NCI-H526 treated with DMSO at 0.1 percent for 48 hours (cell line): ENCODE results near the gene KASH5.
"Not testable (repeated sequence)": the region's sequence is repeated elsewhere in the genome, so short reads cannot be mapped to it uniquely, and the experiment has no call there.

Source experiments
- DNase-seq: peaks from one replicate; lab custom pipeline; 2025; lab: John Stamatoyannopoulos, UW

The KASH5 gene

DNA sequence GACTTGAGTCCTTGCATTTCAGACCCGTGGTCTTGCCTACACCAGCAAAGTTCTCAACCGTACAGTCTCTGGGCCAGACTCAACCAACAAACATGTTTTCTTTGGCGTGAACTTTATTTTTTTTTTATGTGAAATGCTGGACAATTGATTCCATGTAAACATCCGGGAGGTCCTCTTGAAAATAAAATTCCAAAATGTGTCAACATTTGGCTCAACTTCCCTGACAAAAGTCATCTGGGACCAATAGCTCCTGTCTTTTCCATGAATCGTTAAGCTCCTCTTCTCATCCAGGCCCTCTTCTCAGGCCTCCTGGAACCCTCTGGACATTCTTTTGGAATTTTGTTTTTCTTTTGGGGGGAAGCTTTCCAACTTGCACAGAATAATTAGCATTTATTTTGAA lies 67.7 kb downstream of the KASH5 start:
- no peak for DNase-seq

- DNase-seq, result no peak
Measured at GRCh38 chr19:49456326-49456725, 68.3 kb downstream of the KASH5 start.

- DNase-seq, result no peak
Measured at GRCh38 chr19:49458567-49458903, 70.5 kb downstream of the KASH5 start.

DNA sequence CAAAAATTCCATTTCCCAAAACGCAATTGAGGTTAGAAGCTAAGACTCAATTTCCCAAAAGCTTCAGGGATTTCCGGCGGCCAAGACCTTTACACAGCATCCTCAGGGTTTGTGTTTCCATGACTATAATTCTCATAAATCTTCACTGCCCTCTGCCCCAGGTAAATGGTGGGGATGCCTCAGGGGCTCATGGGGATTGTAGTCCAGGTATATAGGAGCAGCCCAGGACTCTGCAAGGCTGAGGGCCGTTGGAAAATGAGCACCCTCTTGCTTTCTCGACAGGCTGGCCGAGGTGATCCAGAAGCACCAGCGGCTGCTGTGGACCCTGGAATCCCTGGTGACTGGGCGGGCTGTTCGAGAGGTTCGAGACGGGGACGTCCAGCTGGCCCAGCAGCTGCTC lies 71.3 kb downstream of the KASH5 start:
- DNase-seq, result no peak

DNA sequence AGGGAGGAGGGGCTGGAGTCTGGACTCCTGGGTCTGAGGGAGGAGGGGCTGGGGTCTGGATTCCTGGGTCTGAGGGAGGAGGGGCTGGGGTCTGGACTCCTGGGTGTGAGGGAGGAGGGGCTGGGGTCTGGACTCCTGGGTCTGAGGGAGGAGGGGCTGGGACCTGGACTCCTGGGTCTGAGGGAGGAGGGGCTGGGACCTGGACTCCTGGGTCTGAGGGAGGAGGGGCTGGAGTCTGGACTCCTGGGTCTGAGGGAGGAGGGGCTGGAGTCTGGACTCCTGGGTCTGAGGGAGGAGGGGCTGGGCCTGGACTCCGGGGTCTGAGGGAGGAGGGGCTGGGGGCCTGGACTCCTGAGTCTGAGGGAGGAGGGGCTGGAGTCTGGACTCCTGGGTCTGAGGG lies 73.1 kb downstream of the KASH5 start:
- DNase-seq, result not testable (repeated sequence)

DNA sequence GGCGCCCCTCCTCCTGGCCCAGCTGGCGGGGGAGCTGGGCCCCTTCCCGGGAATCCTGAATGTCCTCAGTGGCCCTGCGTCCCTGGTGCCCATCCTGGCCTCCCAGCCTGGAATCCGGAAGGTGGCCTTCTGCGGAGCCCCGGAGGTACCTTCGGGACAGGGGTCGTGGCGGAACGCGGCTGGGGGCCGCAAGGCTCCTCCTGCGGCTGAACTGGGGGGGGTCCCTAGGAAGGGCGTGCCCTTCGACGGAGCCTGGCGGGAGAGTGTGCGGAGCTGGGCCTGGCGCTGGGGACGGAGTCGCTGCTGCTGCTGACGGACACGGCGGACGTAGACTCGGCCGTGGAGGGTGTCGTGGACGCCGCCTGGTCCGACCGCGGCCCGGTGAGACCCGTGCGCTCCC lies 73.6 kb downstream of the KASH5 start:
- no peak for DNase-seq

- DNase-seq, result no peak
Measured at GRCh38 chr19:49462492-49462891, 74.4 kb downstream of the KASH5 start.

DNA sequence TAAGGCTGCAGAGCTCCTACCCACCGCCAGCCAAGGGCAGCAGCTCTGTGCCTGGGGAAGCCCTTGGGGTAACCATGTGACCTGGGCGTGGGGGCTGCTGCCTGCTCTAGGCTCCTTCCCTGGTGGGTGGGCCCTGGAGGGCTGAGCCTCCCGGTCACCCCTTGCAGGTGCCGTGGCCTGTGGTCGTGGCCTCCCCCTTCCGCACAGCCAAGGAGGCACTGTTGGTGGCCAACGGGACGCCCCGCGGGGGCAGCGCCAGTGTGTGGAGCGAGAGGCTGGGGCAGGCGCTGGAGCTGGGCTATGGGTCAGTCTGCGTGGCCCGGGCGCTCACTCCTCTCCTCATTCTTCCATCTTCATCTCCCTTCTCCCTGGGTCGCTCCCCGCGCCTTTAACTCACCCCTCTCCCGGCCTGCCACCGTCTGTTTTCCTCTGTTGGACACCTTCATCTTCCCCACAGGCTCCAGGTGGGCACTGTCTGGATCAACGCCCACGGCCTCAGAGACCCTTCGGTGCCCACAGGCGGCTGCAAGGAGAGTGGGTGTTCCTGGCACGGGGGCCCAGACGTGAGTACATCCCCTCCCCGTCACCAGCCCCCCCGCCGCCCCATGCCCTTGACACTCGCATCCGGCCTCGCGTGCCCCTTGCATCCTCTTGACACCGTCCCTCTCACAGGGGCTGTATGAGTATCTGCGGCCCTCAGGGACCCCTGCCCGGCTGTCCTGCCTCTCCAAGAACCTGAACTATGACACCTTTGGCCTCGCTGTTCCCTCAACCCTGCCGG lies 76.1 kb downstream of the KASH5 start:
- DNase-seq, result no peak

GRCh38 chr19:49465371-49465770 lies 77.3 kb downstream of the KASH5 start:
- no peak for DNase-seq
